ENCODE data around the gene CTTNBP2.

CTTNBP2 gene

DNA sequence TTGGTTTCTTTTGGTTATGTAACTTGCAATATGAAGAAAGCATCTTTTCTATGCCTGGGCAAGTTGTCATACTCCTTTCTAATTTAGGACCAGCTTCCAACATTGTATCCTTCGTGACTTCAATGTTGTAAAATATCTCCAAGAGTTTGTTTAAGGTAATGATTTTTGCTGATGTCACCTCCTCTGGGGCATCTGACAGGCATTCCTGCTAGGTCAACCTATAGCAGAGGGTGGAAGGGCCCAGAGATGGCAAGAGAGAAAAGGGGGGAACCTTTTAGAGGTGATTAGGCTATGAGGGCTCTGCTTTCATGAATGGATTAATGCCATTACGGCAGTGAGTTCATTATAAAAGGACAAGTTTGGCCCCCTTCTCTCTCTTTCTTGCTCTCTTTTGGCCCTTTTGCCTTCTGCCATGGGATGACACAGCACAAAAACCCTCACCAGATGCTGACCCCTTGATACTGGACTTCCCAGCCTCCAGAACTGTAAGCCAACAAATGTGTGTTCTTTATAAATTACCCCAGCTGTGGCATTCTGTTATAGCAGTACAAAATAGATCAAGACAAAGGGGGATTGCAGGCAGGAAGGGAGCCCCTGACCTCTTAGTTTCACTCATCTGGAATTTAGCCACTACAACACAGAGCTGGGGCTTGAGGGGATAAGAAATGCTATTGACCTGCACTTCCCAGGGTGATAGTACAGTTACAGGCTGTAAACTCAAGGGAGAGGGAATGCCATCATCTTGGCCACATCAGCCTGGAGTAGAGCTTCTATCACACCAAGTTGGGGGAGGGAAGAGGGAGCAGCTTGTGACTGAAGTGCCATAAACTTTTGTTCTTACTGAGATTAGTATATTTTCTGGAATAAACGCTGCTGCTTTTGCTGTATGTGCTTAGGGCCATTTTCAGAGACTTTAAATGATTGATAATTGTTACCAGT lies 197.5 kb downstream of the CTTNBP2 start:
- Histone ChIP-seq H3K4me1 (ENCODE audit: control insufficient read depth, insufficient read depth, low read length) (no peaks in the 10 kb centered on the region), H3K9me3 (ENCODE audit: control insufficient read depth, insufficient read depth, low read depth, low read length) (no peaks in the 10 kb centered on the region), H3K36me3 (ENCODE audit: control insufficient read depth in 2 of 2, insufficient read depth in 1 of 2, low read length in 2 of 2) (no peaks in the 10 kb centered on the region), H3K4me3 (ENCODE audit: low read depth, low read length) (no peak overlapping the region), H3K27ac (ENCODE audit: extremely low read depth, low read depth, low read length) (no peak overlapping the region)
- CTCF ChIA-PET = interaction anchor here (0.8 to 1.2 kb wide), 5 partner anchors 9 to 1587 kb away, joined by 3 to 4 read pairs (median 3); no protein-coding TSS in a partner anchor
- no peak for TF ChIP-seq ZNF571 (tag by site-specific recombination; IDR thresholded peaks at IDR 0.05)
- TF ChIP-seq ZNF501 (tag by site-specific recombination; IDR thresholded peaks at IDR 0.05) = no peak
- TF ChIP-seq ZNF747 (tag by site-specific recombination; IDR thresholded peaks at IDR 0.05) = no peak
- no peak for TF ChIP-seq HOXA7 (CRISPR knock-in tag; IDR thresholded peaks at IDR 0.05; ENCODE audit: borderline replicate concordance)
- TF ChIP-seq ZNF792 (tag by site-specific recombination; IDR thresholded peaks at IDR 0.05) = no peak
- TF ChIP-seq PRDM10 (tag by site-specific recombination; IDR thresholded peaks at IDR 0.05) = no peak
- no peak for TF ChIP-seq ZNF404 (tag by site-specific recombination; IDR thresholded peaks at IDR 0.05)
- TF ChIP-seq ZNF248 (tag by site-specific recombination; IDR thresholded peaks at IDR 0.05) = no peak
- TF ChIP-seq ZBTB17 (tag by site-specific recombination; IDR thresholded peaks at IDR 0.05) = no peak
- TF ChIP-seq ZNF623 (tag by site-specific recombination; IDR thresholded peaks at IDR 0.05) = no peak
- no peak for TF ChIP-seq BCL11B (tag by site-specific recombination; IDR thresholded peaks at IDR 0.05; ENCODE audit: low read depth)
- TF ChIP-seq ZNF10 (tag by site-specific recombination; IDR thresholded peaks at IDR 0.05) = no peak
- POLR2A ChIA-PET = no interaction called here

- H3K4me3 ChIP-seq (ENCODE audit: low read depth, low read length) = no peak overlapping the region
- no peaks in the 10 kb centered on the region for H3K36me3 ChIP-seq (ENCODE audit: control insufficient read depth in 2 of 2, insufficient read depth in 1 of 2, low read length in 2 of 2)
- POLR2A ChIA-PET = no interaction called here
- CTCF ChIA-PET = interaction anchor here (0.5 to 1.4 kb wide), 8 partner anchors 10 to 1586 kb away, joined by 3 to 4 read pairs (median 4); no protein-coding TSS in a partner anchor
- no peak overlapping the region for H3K27ac ChIP-seq (ENCODE audit: extremely low read depth, low read depth, low read length)
- H3K9me3 ChIP-seq (ENCODE audit: control insufficient read depth, insufficient read depth, low read depth, low read length) = no peaks in the 10 kb centered on the region
- no peaks in the 10 kb centered on the region for H3K4me1 ChIP-seq (ENCODE audit: control insufficient read depth, insufficient read depth, low read length)
- no peak for TF ChIP-seq ZNF664 (tag by site-specific recombination; IDR thresholded peaks at IDR 0.05)
- no peak for TF ChIP-seq ZNF223 (tag by site-specific recombination; IDR thresholded peaks at IDR 0.05)
- TF ChIP-seq, protein P1, sequence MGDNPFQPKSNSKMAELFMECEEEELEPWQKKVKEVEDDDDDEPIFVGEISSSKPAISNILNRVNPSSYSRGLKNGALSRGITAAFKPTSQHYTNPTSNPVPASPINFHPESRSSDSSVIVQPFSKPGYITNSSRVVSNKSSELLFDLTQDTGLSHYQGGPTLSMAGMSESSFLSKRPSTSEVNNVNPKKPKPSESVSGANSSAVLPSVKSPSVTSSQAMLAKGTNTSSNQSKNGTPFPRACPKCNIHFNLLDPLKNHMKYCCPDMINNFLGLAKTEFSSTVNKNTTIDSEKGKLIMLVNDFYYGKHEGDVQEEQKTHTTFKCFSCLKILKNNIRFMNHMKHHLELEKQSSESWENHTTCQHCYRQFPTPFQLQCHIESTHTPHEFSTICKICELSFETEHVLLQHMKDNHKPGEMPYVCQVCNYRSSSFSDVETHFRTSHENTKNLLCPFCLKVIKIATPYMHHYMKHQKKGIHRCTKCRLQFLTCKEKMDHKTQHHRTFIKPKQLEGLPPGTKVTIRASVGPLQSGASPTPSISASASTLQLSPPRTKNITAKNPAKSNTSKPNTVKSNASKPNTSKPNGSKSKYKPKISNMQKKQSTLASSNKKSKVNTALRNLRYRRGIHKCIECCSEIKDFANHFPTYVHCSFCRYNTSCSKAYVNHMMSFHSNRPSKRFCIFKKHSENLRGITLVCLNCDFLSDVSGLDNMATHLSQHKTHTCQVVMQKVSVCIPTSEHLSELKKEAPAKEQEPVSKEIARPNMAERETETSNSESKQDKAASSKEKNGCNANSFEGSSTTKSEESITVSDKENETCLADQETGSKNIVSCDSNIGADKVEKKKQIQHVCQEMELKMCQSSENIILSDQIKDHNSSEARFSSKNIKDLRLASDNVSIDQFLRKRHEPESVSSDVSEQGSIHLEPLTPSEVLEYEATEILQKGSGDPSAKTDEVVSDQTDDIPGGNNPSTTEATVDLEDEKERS (tag by site-specific recombination; IDR thresholded peaks at IDR 0.05) = no peak
- no peak for TF ChIP-seq EGR2 (tag by site-specific recombination; IDR thresholded peaks at IDR 0.05; ENCODE audit: low read depth)
- no peak for TF ChIP-seq ZNF610 (tag by site-specific recombination; IDR thresholded peaks at IDR 0.05; ENCODE audit: borderline replicate concordance)
- no peak for TF ChIP-seq ZNF777 (tag by site-specific recombination; IDR thresholded peaks at IDR 0.05; ENCODE audit: borderline replicate concordance)
- TF ChIP-seq ZNF341 (tag by site-specific recombination; IDR thresholded peaks at IDR 0.05; ENCODE audit: low read depth) = no peak
- TF ChIP-seq ZNF2 (tag by site-specific recombination; IDR thresholded peaks at IDR 0.05) = no peak
- TF ChIP-seq ZNF560 (tag by site-specific recombination; IDR thresholded peaks at IDR 0.05; ENCODE audit: borderline replicate concordance) = no peak
- TF ChIP-seq, protein P2, sequence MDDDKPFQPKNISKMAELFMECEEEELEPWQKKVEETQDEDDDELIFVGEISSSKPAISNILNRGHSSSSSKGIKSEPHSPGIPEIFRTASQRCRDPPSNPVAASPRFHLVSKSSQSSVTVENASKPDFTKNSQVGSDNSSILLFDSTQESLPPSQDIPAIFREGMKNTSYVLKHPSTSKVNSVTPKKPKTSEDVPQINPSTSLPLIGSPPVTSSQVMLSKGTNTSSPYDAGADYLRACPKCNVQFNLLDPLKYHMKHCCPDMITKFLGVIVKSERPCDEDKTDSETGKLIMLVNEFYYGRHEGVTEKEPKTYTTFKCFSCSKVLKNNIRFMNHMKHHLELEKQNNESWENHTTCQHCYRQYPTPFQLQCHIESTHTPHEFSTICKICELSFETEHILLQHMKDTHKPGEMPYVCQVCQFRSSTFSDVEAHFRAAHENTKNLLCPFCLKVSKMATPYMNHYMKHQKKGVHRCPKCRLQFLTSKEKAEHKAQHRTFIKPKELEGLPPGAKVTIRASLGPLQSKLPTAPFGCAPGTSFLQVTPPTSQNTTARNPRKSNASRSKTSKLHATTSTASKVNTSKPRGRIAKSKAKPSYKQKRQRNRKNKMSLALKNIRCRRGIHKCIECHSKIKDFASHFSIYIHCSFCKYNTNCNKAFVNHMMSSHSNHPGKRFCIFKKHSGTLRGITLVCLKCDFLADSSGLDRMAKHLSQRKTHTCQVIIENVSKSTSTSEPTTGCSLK (tag by site-specific recombination; IDR thresholded peaks at IDR 0.05) = no peak
- no peak for TF ChIP-seq ZNF473 (tag by site-specific recombination; IDR thresholded peaks at IDR 0.05)
- no peak for TF ChIP-seq ZBTB17 (tag by site-specific recombination; IDR thresholded peaks at IDR 0.05)
- TF ChIP-seq ZNF48 (tag by site-specific recombination; IDR thresholded peaks at IDR 0.05) = no peak
- no peak for TF ChIP-seq MEIS1 (CRISPR knock-in tag; IDR thresholded peaks at IDR 0.05; ENCODE audit: borderline replicate concordance)
- no peak for TF ChIP-seq ZNF140 (tag by site-specific recombination; IDR thresholded peaks at IDR 0.05)
Observed at GRCh38 chr7:117674617-117675016, 198.6 kb downstream of the CTTNBP2 start.
